HG02759 (cell line): Measurements from ENCODE around the gene ZMIZ1.

ENCODE experiments used
- ATAC-seq: cut with Tn5 transposase; IDR thresholded peaks from one replicate; pipeline ENCODE4 v1.9.1; 2021; ENCODE audit warnings: mild to moderate bottlenecking, moderate library complexity; ENCODE audit not compliant: unreplicated experiment

The ZMIZ1 gene

GRCh38 chr10:79135790-79136189 lies 67.0 kb downstream of the ZMIZ1 start:
- no peak for ATAC-seq

DNA sequence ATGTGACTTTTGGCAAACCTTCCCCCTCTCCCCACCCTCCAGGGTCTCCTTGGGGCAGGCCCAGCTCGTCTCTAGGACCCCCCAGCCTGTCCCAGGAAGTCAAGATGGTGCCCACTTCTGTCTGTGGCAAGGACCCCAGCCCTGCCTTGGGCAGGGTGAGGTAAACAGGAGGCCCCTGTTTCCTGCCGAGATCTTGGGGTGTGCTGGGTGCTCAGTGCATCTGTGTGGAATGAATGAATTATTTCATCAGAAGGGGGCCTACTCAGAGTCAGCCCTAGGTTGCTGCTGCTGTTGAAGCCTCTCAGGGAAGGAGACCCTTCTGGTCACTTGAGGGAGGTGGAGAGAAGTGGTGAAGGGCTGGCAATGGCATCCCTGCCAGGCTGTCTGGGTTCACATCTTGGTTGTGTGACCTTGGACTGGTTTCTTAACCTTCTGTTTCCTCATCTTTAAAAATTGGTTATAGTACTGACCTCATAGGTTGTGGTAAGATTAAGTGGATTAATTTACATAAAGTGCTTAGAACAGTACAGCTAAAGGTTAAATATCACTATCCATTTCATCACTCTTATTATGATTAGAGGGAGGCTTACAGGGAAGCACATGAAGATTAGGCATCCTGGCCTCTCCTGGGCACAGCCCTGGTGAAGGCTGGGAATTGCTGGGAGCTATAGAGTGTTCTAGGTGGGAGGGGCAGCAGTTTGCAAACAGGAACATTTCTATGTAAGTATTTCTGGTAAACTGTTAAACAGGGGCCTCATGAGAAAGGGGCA lies 67.7 kb downstream of the ZMIZ1 start:
- no peak for ATAC-seq

DNA sequence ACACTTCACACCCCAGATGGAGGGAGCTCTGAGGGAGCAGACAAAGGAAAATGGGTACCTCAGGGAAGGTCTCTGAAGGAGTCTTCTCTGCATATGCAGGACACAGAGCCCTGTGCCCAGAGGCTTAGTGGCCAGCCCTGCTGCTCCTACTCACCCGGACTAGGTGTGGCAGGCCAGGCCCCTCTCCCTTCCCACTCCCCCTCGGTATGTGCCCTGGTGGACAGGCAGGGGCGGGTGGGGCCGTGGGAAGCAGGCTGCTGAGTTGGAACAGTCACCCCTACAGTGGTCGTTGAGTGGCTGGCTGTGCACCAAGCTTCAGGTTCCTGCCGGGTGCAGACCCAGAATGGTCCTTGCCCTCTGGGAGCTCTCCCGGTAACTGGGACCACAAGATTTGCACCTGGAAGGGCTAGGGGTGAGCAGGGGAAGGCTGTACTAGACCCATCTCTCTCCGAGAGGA lies 68.6 kb downstream of the ZMIZ1 start:
- ATAC-seq: peak; percentile 22

- peak; percentile 87 for ATAC-seq
Observed at GRCh38 chr10:79137826-79138225, 69.1 kb downstream of the ZMIZ1 start.

- ATAC-seq: no peak
Observed at GRCh38 chr10:79138449-79139123, 69.8 kb downstream of the ZMIZ1 start.

DNA sequence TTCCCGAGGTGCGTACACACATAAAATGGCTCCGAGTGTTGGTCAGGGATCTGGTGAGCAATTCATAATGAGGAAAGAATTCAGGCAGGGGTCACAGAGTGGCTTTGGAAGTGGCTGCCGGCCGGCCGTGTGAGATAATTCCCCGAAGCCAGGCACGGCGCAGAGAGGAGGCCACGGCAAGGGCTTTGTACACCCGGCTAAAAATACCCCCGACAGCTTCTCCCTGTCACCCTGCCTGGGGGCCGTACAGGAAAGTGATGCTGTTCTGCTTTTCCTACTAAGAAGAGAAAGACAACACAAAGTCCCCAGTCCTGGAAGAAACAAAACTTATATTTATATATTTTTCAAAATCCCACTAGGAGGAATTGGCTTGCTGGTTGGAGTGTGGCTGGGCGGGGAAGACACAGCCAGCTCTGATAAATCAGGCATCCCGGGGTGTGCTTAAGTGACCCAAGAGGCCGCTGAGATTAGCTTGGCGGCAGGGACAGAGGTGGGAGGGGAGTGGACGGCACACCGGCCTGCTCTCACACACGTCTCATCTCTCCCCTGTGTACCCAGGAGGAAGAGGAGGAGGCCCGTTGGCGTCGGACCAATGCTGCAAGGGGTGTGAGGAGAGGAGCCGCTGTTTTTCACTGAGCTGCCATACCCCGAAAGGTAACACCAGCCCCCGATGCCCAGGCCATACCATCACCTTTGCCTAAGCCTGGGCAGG lies 70.5 kb downstream of the ZMIZ1 start:
- ATAC-seq: no peak

GRCh38 chr10:79140085-79140793 lies 71.5 kb downstream of the ZMIZ1 start:
- no peak for ATAC-seq

DNA sequence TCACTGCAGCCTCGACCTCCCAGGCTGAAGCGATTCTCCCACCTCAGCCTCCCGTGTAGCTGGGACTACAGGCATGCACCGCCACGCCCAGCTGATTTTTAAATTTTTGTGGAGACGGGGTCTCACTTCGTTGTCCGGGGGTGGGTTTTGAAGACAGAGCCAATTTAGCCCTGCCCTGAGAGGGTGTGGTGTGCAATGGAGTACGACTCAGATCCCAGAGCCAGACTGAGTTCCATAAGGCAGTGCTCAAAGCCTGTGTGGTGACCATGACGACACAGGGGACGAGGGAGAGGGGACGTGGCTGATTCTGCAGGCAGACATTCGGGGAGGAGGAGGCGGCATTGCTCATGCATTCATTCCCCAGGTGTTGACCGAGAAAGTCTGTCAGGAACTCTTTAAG lies 72.1 kb downstream of the ZMIZ1 start:
- no peak for ATAC-seq

- ATAC-seq: no peak
Observed at GRCh38 chr10:79142064-79142491, 73.3 kb downstream of the ZMIZ1 start.

DNA sequence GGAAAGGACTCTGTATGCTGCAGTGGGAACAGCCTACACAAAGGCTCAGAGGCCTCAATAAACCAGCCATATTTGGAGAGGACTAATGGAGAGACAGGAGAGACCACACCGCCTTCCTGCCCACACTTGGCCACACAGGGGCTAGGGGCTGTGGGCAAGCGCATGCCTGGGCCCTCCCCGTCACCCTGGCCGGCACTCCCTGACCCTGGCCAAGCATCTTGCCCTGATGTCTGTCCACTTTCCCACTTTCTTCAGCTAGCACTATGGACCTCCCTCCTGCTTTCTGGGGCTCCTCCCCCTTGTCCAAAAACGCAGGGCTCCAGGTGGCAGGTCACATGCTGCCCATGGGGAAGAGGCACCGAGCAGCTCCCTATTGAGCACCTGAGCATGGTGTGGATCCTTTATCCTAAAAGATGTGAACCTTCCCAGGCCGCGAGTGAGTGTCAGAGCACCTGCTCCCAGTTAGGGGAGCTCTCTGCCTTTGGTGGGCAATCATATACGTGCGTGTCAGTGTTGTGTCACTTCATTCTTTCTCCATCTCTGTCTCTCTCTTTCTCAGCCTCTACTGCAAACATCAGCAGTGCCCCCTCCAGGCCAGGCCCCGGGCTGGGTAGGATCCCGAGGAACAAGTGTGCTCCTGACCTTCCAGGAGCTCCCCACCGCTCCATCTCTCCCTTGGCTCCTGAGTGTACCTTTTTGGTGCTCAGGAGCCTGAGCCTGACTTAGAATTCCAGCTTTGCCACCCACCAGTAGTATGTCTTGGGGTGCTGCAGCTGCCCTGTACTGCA lies 74.0 kb downstream of the ZMIZ1 start:
- no peak for ATAC-seq

DNA sequence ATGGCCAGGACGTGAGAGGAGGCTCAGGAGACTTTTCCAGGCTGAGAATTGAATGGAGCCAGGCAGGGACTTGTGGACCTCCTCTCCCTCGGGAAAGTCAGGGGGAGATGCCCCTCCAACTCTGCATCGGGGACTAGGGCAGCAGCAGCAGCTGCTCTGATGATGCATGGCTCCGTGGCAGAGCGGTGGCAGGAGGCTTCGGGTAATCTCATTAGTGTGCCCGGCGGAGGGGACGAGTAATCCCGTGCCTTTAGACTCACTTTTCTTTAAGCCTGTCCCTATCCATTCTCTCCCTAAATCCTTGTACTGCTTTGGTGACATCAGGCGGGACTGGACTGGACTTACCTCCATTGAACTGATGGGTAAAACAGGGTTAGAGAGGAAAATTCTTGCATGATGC lies 75.1 kb downstream of the ZMIZ1 start:
- ATAC-seq: no peak

GRCh38 chr10:79144351-79145173 lies 75.8 kb downstream of the ZMIZ1 start:
- no peak for ATAC-seq

- no peak for ATAC-seq
Observed at GRCh38 chr10:79145174-79145483, 76.4 kb downstream of the ZMIZ1 start.

GRCh38 chr10:79145517-79146470 lies 77.0 kb downstream of the ZMIZ1 start:
- ATAC-seq: no peak

- ATAC-seq: no peak
Observed at GRCh38 chr10:79146611-79147130, 77.9 kb downstream of the ZMIZ1 start.

DNA sequence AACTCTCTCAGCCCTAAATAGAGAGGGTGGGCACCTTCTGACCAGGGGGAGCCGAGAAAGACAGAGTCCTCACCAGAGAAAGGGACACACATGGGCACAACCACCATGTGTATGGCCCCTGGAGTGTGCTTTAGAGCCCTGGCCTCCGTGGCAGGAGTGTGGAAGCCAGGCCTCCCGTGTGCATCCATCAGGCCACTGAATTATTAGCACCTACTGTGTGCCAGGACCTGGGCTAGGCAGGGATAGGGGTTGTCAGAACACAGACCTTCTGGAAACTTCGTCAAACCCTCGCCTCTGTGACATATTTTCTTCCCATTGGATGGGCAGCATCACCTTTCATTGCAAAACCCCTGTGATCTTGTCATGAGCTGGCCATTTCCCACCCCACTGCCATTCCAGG lies 78.5 kb downstream of the ZMIZ1 start:
- no peak for ATAC-seq

GRCh38 chr10:79147796-79148451 lies 79.2 kb downstream of the ZMIZ1 start:
- no peak for ATAC-seq
